Fibroblast of skin of left quadriceps (primary cell): ENCODE measurements around the gene PPP3R1.
A peak's percentile ranks its signal among the peaks of the same experiment; 100 is the strongest.
"Not testable (repeated sequence)": the region's sequence is repeated elsewhere in the genome, so short reads cannot be mapped to it uniquely, and the experiment has no call there.

Experiments
- DNase-seq, 2 experiments: peaks; one replicate each; pipeline ENCODE4 v3.0.0-alpha.2; 2013; ENCODE audit warnings: low read depth in 2 of 2

The PPP3R1 gene

DNA sequence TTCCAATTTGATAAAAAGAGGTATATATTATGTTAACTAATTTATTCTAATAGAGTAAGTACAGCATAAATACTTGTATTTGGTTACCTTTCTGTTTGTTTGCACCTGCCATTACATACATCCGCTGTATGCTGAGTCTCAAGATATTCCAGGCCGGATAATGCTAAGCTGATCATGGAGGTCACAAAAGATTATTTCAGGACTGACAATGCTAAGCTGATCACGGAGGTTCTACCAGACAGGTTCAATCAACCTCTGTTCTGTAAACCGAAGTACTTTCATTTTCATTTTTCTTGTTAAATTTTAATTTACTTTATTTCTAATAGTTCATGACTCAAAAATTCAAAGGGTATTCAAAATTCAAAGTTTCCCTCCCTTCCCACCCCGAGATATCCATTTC is 63.5 kb downstream of the PPP3R1 start:
- DNase-seq = no peak

- no peak for DNase-seq
Observed at GRCh38 chr2:68187329-68187728, 65.0 kb downstream of the PPP3R1 start.

DNA sequence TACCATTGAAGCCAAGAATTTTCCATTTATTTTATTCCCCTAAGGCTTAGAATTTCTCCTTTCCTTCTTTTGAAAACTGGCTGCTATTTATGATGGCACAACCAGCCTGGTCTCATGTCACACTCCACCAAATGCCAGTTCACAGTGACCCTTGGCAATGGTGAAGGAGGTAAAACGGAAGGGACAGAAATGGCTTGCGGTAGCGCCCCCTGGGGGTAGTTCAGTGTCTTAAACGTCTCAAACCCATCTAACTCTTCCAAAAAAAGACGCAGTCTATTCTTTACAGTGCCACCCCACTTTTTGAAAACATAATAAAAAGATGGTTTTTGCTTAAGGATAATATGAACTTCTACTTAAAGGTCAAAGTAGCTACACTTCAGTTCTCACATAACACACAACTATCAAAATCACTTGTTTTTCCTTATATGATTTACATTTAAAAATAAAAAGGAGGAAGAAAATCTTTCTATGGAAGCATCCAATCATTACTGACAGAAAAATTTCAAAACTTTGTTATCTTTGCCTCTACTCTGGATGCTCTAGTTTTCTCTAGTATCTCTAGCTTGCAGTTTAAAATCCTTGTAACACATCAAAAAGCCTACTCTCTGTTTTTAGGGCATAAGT is 66.7 kb downstream of the PPP3R1 start:
- no peak for DNase-seq

DNA sequence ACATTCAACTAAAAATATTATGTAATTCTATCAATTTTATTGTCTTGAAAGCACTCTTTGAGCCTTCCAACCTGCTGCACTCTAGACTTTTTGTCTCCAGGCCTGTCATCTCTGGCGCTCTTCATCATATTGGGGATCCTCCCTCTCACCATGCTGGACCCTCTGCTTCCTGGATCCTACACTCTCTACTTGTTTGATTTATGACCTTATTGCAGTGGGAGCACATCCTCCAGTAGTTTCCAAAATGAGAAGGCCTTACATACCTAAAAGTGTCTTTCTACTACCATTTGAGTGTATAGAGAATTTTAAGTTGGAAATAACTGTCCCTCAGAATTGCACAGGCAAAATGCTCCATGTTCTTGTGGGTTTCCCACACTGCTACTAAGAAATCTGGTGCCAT is 69.4 kb downstream of the PPP3R1 start:
- no peak for DNase-seq

- no peak for DNase-seq
Observed at GRCh38 chr2:68178954-68179627, 73.2 kb downstream of the PPP3R1 start.

GRCh38 chr2:68178432-68178831 is 73.9 kb downstream of the PPP3R1 start:
- DNase-seq = no peak

DNA sequence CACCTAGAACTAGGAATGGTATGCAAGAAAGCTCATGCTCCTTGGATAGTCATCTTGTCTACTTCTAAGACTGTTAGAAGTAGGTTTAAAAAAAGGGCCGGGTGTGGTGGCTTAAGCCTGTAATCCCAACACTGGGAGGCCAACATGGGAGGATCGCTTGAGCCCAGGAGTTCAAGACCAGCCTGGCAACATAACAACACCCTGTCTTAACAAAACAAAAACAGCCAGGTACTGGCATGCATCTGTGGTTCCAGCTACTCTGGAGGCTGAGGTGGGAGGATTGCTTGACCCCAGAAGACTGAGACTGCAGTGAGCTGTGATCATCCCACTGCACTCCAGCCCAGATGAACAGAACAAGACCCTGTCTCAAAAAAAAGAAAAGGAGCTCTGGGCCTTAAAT is 74.8 kb downstream of the PPP3R1 start:
- no peak for DNase-seq

- DNase-seq = no peak
Observed at GRCh38 chr2:68176657-68177056, 75.7 kb downstream of the PPP3R1 start.

DNA sequence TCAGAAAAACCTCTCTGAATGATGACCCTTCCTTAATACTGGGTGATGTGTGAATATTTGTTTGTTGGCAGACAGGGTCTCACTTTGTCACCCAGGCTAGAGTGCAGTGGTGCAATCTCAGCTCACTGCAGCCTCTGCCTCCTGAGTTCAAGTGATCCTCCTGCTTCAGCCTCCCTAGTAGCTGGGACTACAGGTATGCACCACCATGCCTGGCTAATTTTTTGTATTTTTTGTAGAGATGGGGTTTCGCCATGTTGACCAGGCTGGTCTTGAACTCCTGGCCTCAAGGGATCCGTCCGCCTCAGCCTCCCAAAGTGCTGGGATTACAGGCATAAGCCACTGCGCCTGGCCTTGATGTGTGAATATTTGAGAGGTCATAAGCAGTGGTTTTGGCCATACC is 77.1 kb downstream of the PPP3R1 start:
- not testable (repeated sequence) for DNase-seq

- DNase-seq = no peak
Observed at GRCh38 chr2:68172990-68173700, 79.2 kb downstream of the PPP3R1 start.

- no peak for DNase-seq
Observed at GRCh38 chr2:68172521-68172920, 79.8 kb downstream of the PPP3R1 start.

DNA sequence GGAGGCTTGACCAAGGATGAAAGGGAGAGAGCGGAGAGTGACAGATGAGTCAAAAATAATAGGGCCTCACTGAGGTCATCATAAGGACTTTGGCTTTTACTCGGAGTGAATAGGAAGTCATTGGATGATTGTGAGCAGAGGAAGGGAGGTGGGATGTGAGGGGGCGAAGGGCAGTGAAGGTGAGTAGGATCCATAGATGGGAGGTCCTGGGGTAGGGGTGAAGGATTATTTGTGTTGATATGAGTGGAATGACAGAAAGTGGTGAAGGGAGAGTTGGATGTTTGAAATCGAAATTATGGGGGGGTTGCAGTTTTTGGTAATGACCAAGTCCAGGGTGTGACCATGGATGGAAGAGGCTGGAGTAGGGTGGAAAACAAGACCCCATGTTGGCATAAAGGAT is 80.6 kb downstream of the PPP3R1 start:
- DNase-seq = no peak

DNA sequence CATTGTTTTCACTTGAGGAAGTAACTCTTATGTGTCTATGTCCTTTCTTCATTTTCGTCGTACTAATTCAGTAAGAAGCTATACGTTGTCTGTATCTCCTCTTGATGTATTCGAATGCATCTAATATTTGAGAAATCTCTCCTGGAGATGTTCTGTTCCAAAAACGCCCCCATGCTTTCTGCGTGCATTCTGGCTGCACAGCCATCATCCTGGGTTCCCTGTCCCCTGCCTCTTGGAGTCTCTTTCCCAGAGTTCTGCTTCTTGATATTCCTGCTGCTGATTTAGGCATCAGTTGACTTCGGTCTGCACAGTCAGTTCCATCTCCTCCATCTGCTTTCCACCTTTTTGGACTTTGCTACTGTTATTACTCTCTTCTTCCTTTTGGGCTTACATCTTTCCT is 81.2 kb downstream of the PPP3R1 start:
- no peak for DNase-seq

DNA sequence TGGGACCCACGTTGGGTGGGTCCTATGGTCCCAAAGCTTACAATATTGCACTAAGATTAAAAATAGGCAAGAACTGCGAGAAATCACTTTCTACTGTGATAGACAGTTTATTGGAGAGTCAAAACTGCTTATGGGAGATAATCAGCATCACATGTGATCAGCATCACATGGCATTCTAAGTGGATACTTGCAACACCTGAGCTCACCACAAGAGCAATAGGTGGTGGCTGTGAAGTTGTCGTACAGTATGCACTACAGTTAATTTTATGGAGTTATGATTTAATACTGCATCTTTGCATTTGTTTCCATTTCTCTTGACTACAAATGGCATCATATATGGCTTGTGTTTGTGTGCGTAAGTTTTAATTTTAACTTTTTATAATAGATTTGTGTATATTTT is 83.0 kb downstream of the PPP3R1 start:
- DNase-seq = no peak

- DNase-seq = no peak
Observed at GRCh38 chr2:68167186-68167585, 85.1 kb downstream of the PPP3R1 start.

GRCh38 chr2:68163641-68164040 is 88.7 kb downstream of the PPP3R1 start:
- no peak for DNase-seq

DNA sequence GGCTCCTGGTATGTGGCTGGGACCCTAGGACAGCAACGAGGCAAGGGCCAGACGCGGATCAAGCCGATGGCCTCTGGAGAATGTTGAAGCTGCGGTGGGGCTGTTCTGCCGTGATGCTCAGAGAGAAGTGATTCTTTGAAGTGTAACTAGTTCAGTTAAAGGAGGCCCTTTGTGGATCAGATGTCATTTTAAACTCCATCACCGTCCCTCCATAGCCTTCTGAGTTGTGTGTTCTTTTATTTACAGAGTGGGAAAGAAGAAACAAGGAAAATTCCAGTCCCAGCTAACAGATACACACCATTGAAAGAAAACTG is 94.2 kb downstream of the PPP3R1 start:
- no peak for DNase-seq

DNA sequence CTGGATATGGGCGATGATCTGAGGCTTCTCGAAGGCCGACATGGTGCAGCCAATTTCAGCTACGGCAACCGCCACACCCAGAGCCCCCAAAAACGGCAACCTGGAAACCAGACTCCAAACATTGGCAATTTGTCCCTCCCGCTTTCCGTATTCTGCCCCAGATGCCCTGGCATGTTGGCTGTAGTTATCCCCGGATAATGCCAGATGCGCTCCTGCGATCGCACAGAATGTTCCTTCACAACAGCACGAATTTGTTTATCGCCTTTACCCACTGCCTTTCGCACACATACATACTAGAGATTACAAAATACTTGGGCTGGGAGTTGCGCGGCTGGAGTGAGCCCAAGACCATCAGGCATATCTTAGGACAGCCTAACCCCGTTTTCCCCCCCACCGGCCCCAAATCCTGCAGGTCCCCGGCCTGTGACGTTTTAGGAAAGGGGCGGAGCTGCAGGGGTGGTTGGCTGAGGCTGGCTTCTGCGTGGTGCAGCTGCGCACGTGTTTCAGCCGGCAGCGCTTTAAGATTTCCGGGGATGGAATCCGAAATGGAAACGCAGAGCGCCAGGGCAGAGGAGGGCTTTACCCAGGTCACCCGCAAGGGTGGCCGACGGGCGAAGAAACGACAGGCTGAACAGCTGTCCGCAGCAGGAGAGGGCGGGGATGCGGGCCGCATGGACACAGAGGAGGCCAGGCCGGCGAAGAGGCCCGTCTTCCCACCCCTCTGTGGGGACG is 94.8 kb downstream of the PPP3R1 start, which contains the start of gene PNO1:
TSS of gene PNO1 (plus strand) at position 487 of the 732 bp plus-strand sequence. CDS start at position 534, 47 bp downstream.
- peak; percentile 90 to 91 for DNase-seq

- DNase-seq = no peak
Observed at GRCh38 chr2:68157002-68157401, 95.3 kb downstream of the PPP3R1 start.

DNA sequence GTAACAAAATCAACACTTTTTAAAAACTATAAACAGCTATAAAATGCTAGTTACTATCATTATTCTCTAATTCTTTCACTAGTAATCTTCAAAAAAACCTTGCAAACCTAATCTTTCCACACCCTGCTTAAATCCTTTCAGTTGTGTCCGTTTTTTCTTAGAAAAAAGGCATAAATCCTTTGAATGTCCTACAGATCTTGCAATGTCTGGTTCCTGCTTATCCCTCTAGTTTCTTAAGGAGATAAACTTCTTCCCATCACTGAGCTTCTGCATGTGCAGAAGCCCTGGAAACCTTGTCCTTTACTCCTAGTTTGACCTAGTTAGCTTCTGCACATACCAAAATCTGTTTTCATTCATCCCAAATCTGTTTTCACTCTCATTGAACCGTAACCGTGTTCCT is 95.9 kb downstream of the PPP3R1 start:
- DNase-seq = no peak

GRCh38 chr2:68155618-68156017 is 96.7 kb downstream of the PPP3R1 start:
- no peak for DNase-seq

GRCh38 chr2:68152681-68153347 is 99.5 kb downstream of the PPP3R1 start:
- no peak for DNase-seq
